Brain microvascular endothelial cell (primary cell): ENCODE results near the gene TCF12.
A peak's percentile ranks its signal among the peaks of the same experiment; 100 is the strongest.

ENCODE experiments used
- DNase-seq: peaks from one replicate; pipeline ENCODE4 v3.0.0-alpha.2; 2020
- H3K27ac ChIP-seq: fragments of 250-450 bp; sonication (Bioruptor Pico); 2 replicates; pipeline ENCODE4 v1.5.1; 2020; ENCODE audit warnings: mild to moderate bottlenecking, moderate library complexity
- H3K27me3 ChIP-seq: fragments of 250-450 bp; sonication (Bioruptor Pico); replicated peaks from 2 replicates; pipeline ENCODE4 v1.5.1; 2020; ENCODE audit warnings: mild to moderate bottlenecking
- H3K36me3 ChIP-seq: fragments of 250-450 bp; sonication (Bioruptor Pico); replicated peaks from 2 replicates; pipeline ENCODE4 v1.5.1; 2020; ENCODE audit warnings: mild to moderate bottlenecking
- H3K4me3 ChIP-seq: 2 replicates; pipeline ENCODE4 v1.5.1; 2011; ENCODE audit warnings: low read depth, mild to moderate bottlenecking, control low read depth, low read length, moderate library complexity
- in situ Hi-C: cut with HindIII; loops from 2 replicates; pipeline ENCODE4 v1.10.0; 2017; ENCODE audit warnings: low sequenced_read_pairs, low pct_ligation_motif_present
- TF ChIP-seq, protein P1 (sequence below): IDR thresholded peaks from 2 replicates; pipeline ENCODE4 v1.5.1; 2011; ENCODE audit warnings: low read depth, mild to moderate bottlenecking, moderate library complexity, low read length, control low read depth, inconsistent platforms; ENCODE audit errors: missing control alignments

The TCF12 gene

DNA sequence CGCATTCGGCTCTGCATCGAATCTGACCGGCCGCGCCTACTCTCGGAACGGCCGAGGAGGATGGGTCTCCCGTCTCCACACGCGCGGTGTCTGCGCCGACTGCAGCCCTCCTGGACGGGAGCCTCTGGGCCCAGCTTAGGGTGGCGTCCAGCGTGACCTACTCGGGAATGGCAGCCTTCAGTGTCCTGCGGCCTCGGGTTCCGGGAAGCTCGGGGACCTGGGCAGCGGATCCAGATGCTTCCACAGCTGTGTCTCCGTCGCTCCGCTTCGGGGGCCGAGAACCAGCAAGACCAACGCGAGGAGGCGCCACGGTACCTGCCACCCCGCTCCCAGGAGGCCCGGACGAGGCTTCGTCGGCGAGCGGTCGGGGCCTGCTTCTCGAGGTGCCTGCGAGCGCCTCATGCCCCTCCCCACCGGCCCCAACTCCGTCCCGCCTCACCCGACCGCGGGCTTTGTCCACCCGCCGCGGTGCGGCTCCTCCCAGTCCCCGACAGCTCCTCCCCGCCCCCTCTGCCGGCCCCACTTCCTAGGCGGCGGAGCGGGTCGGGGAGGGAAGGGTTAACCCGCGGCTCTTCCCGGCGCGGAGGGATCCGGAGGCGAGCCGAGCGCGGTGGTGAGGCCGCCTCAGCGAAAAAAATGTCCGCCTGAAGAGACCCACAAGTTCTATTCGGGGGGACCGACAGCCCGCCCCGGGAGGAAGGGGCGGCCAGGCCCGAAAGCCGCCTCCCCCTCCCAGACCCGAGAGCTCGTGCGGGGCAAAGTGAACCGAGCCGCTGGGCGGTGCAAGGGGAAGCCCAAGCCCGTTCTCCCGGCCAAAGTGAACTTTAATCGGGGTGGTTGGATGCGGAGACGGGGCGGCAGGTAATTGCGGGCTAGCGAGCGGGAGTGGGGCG, at the start of gene TCF12:
Gene TCF12 (plus strand): TSS at position 599 of the 893 bp plus-strand sequence. CDS start 1,270 bp downstream, outside the sequence.
- no peaks in the 10 kb centered on the region for H3K36me3 ChIP-seq
- H3K27ac ChIP-seq, result peak within 1 kb of the TSS; percentile 83
- DNase-seq, result peak; percentile 86
- H3K27me3 ChIP-seq, result no peaks in the 10 kb centered on the region
- in situ Hi-C loops, result no loop called here
- TF ChIP-seq, protein P1, sequence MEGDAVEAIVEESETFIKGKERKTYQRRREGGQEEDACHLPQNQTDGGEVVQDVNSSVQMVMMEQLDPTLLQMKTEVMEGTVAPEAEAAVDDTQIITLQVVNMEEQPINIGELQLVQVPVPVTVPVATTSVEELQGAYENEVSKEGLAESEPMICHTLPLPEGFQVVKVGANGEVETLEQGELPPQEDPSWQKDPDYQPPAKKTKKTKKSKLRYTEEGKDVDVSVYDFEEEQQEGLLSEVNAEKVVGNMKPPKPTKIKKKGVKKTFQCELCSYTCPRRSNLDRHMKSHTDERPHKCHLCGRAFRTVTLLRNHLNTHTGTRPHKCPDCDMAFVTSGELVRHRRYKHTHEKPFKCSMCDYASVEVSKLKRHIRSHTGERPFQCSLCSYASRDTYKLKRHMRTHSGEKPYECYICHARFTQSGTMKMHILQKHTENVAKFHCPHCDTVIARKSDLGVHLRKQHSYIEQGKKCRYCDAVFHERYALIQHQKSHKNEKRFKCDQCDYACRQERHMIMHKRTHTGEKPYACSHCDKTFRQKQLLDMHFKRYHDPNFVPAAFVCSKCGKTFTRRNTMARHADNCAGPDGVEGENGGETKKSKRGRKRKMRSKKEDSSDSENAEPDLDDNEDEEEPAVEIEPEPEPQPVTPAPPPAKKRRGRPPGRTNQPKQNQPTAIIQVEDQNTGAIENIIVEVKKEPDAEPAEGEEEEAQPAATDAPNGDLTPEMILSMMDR, result peak; percentile 57
- peak within 1 kb of the TSS; percentile 83 for H3K4me3 ChIP-seq

DNA sequence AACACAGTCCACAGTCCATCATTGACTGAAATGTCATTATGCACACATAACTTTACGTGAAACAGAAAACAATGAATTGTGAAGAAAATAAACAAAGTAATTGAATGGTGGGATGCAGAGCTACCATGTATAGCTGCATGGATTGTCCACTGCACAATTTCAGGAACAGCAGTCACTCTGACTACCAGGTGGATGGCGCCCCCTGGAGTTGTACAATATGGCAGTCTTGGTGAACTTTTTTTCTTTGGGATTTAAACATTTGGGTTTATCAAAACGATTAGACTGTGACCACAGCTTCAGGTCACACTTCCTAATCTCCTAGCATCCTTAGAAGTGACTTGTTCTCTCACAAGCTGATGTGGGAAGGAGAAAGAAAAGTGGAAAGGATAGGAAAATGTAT, 48.9 kb upstream of the TCF12 start:
- DNase-seq, result peak; percentile 27
- no peaks in the 10 kb centered on the region for H3K27me3 ChIP-seq
- no peak overlapping the region for H3K27ac ChIP-seq
- H3K36me3 ChIP-seq, result no peaks in the 10 kb centered on the region
- in situ Hi-C loops, result no loop called here
- TF ChIP-seq, protein P1, result peak; percentile 63
- no peak overlapping the region for H3K4me3 ChIP-seq

DNA sequence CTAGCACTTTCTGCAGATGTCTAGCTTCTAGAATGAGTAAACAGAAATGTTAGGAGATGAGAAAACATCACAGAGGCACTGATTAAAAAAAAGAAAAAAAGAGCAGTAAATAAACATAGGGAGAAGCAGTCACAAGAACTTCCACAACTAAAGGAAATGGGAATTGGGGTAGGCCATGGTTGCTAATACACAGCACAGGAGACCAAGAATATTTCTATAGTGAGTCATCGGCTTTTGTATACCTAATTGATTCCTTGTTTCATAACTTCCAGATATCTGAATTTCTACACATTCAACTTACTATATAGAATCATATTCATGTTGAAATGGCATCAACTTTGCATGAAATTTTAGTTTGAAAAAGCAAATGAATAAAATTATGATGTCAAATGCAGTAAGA, 47.3 kb upstream of the TCF12 start:
- H3K27me3 ChIP-seq, result no peaks in the 10 kb centered on the region
- TF ChIP-seq, protein P1, result no peak
- peak; percentile 54 for DNase-seq
- H3K27ac ChIP-seq, result no peak overlapping the region
- no peaks in the 10 kb centered on the region for H3K36me3 ChIP-seq
- in situ Hi-C loops, result no loop called here
- no peak overlapping the region for H3K4me3 ChIP-seq

DNA sequence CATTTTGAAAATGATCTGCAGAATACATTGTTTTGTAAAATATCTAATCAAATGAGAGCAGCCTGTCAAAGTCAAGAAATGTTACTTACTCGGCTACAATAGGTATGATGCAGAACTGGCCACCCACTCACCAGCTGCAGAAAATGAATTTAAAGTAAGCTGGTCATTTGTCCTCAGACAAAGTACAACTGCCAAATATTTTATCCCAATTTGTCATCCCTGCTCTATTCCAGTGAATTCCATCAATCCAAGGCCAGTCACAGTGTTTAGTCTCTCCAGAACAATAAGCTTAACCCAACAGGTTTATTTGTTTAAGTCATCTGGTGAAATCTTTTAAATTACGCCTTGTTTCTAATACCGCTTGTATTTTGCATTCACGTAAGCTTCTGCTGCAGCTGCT, 46.6 kb upstream of the TCF12 start:
- DNase-seq, result no peak
- Histone ChIP-seq H3K4me3 (no peak overlapping the region), H3K36me3 (no peaks in the 10 kb centered on the region), H3K27ac (no peak overlapping the region), H3K27me3 (no peaks in the 10 kb centered on the region)
- in situ Hi-C loops, result no loop called here
- TF ChIP-seq, protein P1, result no peak

DNA sequence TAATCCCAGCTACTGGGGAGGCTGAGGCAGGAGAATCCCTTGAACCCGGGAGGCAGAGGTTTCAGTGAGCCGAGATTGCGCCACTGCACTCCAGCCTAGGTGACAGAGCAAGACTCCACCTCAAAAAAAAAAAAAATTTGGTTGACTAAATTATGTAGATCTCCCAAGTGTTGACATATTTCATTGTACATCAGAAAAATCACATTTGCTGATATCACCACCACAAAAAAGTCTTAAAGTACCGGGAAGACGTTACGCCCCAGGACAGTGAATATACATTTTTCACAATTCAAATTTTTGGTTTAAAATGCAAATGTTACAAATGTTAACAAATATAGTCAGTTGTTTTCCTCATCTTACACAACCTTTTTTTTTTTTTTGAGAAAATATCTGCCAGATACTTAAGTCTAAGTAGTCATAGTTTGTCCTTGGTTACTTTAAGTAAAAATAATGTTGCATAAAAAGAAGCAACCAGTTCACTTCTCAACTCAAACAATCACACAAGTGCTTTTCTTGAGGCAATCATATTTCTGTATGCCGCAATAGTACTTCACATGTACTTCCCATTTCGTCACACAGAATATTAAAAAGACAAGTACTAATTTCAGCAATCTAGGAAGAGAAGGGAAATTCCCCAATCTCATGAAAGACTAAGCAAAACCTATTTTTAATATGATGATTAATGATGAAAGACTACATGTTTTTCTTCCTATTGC, 41.0 kb upstream of the TCF12 start:
- in situ Hi-C loops, result no loop called here
- no peaks in the 10 kb centered on the region for H3K27me3 ChIP-seq
- no peak overlapping the region for H3K4me3 ChIP-seq
- TF ChIP-seq, protein P1, result no peak
- H3K36me3 ChIP-seq, result no peaks in the 10 kb centered on the region
- H3K27ac ChIP-seq, result no peak overlapping the region
- DNase-seq, result no peak
